Measurements from ENCODE around the gene TRIP10.

The TRIP10 gene

GRCh38 chr19:6725513-6726231 lies 13.8 kb upstream of the TRIP10 start:
- no peak for DNase-seq (ENCODE audit: low spot score)

- DNase-seq (ENCODE audit: low spot score): no peak
These were observed 11.1 kb upstream of the TRIP10 start for GRCh38 chr19:6728346-6728745.

DNA sequence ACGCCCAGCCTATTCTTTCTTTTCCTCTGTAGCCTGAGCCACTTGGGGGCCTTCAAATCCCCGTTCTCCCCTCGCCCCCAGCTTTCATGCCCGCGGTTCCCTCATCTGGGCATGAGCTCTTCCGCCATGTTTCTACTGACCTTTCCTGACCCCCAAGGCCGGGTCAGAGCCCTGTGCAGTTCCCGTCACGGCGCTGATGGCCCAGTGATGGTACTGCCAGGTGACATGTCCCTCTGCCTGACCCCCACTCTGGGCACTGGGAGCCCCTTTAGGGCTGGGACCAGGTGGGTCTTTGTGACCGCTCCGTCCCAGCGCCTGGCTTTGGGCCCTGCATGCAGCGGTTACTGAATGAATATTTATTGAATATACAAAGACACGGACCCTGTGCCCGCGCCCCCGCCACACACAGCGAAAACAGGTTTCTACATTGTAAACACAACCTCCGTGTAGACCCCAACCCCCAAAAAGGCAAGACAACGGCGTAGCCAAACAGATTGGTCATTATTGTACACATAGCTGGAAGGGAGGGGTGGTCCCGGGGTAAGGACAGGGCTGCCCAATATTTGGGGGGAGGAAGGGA lies 9.8 kb upstream of the TRIP10 start:
- no peak for DNase-seq (ENCODE audit: low spot score)

DNA sequence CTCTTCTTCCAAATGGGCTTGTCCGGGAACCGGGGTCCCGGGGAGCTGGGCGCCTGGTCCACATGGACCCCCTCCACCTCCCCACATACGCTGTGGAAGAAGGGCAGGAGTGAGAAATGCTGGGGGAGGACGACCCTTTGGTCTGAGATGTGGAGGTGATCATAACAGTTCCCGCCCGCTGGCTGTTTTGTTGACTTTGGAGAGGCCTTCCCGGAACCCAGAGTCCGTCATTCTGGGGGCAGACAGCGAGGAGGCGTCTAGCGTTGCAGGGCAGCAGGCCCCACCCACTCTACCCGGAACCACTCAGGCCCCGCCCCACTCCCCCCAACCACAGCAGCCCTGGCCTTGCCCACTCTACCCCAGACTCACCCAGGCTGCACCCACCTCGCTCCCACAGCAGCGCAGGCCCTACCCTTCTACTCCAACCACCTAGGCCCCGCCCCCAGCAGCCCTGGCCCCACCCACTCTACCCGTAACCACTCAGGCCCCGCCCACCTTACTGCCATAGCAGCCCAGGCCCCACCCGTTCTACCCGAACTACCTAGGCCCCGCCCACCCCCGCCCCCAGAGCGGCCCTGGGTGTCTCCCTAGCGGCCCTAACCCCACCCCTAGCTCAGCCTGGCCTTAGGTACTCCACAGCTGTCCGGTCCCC lies 9.2 kb upstream of the TRIP10 start:
- DNase-seq (ENCODE audit: low spot score): peak; percentile 78

GRCh38 chr19:6730941-6731670 lies 8.4 kb upstream of the TRIP10 start:
- no peak for DNase-seq (ENCODE audit: low spot score)

DNA sequence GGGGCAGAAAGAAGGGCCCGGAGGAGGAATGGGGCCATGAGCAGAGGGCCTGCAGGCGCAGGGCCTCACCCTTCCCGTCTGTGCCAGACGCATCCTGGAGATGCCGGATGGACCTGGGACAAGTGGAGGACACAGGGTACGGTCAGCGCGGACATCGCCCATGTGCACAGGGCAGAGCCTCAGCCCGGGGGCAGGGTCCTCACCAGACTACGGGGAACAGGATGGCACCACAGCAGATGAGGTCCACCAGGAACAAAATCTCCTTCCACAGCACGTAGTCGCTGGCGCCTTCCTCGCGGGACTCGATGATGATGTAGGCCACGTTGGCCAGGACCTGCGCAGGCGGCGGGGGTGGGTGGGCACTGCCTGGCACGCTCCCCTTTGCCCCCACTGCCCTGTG lies 7.7 kb upstream of the TRIP10 start:
- DNase-seq (ENCODE audit: low spot score): no peak

DNA sequence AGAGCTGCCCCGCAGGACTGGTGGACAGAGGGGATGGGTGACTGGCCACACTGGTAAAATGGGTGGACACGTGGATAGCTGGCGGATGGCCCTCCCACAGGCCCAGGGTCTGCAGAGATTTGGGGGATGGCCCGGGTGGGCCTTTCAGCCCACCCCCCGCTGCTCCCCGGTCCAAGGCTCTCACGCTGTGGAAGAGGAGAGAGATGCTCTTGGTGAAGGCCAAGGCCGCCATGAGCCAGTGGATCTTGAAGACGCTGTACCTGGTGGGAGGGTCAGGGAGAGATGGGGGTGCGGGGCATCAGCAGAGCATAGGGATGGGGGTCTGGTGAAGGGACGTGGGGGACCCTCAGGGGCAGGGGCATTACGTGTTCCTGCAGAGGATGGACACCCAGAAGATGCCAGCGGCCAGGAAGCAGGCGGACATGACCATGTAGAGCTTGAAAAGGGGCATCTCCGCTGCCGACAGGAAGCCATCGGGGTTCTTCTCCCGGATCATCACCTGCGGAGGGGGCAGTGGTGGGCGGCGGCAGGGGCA lies 6.6 kb upstream of the TRIP10 start:
- DNase-seq (ENCODE audit: low spot score): no peak

DNA sequence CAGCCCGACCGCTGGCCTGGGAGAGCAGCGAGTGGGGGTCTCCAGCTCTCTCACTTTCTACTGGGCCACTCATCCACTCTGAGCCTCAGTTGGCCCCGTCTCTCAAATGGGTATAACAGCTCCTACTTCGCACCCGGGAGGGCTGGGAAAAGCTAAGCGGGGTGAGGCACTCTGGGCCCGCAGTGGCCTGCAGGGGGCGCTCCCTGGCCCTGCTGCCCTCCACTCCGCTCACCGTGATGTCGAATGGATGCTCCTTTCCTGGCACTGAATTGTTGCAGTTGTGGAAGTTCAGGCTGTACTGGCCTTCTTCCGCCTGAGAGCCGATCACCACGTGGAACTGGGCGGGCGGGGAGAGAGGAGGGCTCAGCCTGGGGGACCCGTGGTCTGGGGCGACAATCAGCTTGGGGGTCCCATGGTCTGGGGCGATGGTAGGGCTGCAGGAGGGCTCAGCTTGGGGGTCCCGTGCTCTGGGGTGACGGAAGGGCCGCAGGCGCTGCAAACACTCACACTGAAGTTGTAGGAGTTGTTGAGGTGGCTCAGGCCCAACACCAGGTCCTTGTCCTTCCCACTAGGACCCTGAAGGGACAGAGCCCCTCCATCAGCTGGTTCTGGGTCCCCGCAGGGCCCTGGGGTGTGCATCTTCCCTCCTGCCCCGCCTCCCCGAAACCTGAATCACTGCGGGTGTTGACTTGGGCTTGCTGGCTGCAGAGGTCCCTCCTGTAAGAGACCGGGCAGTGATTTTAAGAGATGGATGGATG lies 6.0 kb upstream of the TRIP10 start:
- no peak for DNase-seq (ENCODE audit: low spot score)

DNA sequence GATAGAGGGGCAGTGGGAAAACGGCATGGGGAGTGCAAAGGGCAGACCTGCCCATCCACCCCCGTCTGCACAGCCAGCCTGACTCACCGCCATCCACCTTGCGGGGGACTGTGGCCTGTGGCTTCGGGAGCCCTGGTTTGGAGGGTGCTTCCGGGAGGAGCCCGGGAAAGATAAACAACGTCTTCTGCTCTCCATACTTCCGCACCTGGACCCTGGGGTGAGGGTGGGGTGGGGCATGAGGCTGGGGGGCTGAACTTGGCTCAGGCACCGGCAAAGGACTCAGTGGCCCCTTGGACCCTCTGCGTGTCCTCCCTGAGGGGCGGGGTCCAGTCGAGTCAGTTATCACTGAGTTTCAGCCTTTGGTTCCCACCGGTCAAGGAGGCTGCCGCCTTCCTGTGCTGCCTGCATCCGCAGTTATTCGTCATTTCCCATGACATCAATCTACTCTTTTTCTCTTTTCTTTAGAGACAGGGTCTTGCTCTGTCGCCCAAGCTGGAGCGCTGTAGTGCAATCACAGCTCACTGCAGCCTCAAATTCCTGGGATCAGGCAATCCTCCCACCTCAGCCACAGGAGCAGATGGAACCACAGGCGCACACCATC lies 5.3 kb upstream of the TRIP10 start:
- DNase-seq (ENCODE audit: low spot score): no peak

DNA sequence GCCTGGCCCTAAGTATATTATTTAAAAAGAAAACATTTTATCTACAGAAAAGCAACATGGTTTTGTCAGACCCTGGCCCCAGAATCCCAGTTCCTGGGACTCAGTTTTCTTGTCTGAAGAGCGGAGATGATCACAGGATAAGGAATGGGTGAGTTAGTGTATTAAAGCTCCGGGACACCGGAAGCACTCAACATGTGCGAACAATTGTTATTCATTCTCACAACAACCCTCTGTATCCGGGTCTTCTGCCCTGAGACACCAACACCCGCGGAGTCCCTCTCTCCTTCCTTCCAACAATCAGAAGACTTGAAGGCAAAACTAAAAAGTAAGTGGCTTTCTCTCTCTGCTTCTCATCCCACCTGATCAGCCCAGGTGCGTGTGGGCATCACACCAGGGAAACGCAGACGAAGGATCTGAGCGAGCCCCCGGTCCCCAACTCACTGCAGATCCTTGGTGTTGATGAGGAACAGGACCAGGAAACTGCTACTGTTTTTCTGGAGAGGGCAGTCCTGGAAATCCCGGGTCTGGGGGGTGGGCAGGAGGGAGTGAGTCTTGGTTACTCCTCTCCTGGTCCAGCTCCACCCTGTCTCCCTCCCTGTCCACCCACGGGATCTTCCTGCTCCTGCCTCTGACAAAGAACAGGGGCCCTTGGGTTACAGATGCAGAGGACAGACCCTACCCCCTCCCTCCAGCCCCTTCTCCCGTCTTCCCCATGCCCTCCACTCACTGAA lies 4.1 kb upstream of the TRIP10 start:
- no peak for DNase-seq (ENCODE audit: low spot score)

- DNase-seq (ENCODE audit: low spot score): peak; percentile 81
These were observed 3.1 kb upstream of the TRIP10 start for GRCh38 chr19:6736169-6736916.

DNA sequence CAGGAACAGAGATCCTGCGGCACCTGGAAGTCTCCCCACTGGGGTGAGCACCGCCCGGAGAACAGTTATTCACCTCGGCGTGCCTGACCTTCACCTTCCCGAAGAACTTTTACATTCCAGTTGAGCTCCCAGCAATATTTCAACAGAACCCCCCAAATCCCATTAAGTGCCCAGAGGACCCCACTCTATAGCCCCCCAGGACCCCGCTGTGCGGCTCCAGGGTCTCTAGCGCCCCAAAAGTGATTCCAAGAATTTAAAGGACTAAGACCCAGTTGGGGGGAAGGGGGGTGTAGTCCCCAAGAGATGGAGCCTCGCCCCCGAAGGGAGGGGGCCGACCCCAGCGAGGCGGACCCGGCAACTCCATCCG lies 2.6 kb upstream of the TRIP10 start:
- DNase-seq (ENCODE audit: low spot score): no peak

- peak; percentile 99 for DNase-seq (ENCODE audit: low spot score)
These were observed 2.1 kb upstream of the TRIP10 start, which contains the start of gene GPR108 for GRCh38 chr19:6737284-6737872. GPR108 (minus strand) TSS chr19:6737580; CDS start chr19:6737576, 4 bp downstream.

- peak; percentile 93 for DNase-seq (ENCODE audit: low spot score)
These were observed 1.4 kb upstream of the TRIP10 start for GRCh38 chr19:6737873-6738786.

GRCh38 chr19:6738787-6739389 lies 592 bp upstream of the TRIP10 start:
- no peak for DNase-seq (ENCODE audit: low spot score)

DNA sequence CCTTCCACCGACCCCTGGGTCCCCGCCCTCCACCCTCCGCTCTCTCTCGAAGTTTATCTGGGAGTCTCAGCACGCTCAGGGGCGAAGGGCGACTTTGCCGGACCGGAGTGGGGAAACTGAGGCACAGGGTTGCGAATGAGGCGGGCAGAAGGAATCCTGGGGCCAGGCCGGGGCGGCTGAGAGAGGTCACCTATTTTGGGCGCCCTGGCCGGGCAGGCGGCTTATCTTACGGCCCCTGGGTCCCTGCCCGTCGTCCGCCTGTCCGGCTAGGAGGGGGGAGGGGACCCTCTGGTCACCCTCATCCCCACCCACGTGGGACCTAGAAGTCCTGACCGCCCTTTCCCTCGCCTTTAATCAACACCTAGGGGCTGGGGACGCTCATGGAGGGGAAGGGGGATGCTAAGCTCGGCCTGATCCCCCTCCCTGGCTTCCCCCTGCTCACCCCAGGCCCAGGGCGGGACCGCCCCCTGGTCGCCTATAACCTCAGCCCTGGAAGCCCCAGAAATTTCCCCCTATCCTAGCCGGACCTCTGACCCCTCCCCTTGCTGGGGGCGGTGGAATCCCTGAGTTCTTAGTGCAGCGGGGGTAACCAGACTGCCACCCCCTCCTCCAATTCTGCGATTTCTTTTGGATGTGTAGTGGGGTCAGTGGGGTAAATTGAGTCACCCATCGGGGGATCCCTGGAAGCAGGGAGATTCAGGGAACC lies 556 bp downstream of the TRIP10 start:
- DNase-seq (ENCODE audit: low spot score): peak; percentile 29

GRCh38 chr19:6740589-6741343 lies 1.3 kb downstream of the TRIP10 start:
- DNase-seq (ENCODE audit: low spot score): peak; percentile 52
